Endothelial cell of umbilical vein (primary cell): ENCODE data around the gene PGBD5. TPM values are rescaled to one million over a fixed set of nuclear protein-coding genes. Genes with fewer than 3 reads are reported as not detected.

ENCODE experiments used
- BruUV-seq: library from RNA; stranded (reverse); fragments of 400-500 nt; replicated peaks from 2 replicates; lab custom pipeline; 2021; lab: Mats Ljungman, UMichigan
- CTCF ChIA-PET: fragments of 300-600, 350-600 bp; sonication (Branson Sonifier 250); formaldehyde crosslinking; loops from one replicate; lab custom pipeline; 2021; ENCODE audit warnings: antibody characterized with exemption, inconsistent platforms; lab: Charles Lee
- POLR2A ChIA-PET: fragments of 300-600, 350-600 bp; sonication (Branson Sonifier 250); formaldehyde crosslinking; loops from one replicate; lab custom pipeline; 2021; ENCODE audit warnings: antibody characterized with exemption, inconsistent platforms; lab: Charles Lee
- DNase-seq: peaks from one replicate; pipeline ENCODE4 v3.0.0-alpha.2; 2011; ENCODE audit warnings: low read depth, low spot score
- FAIRE-seq: peaks from 2 replicates; lab custom pipeline; 2011; peaks lifted over from hg19 to GRCh38; lab: Jason Lieb, UNC
- H2AFZ ChIP-seq: 2 replicates; pipeline ENCODE4 v1.6.0; 2012; ENCODE audit warnings: low read depth, low read length, control low read depth, inconsistent platforms
- H3K27ac ChIP-seq: 2 replicates; pipeline ENCODE4 v1.5.1; 2011; ENCODE audit warnings: low read depth, mild to moderate bottlenecking, control low read depth, low read length, moderate library complexity; ENCODE audit not compliant: insufficient read depth
- H3K27me3 ChIP-seq, 2 experiments: 2 replicates each; pipeline versions ENCODE4 v1.6.0 to v1.6.1; 2011; ENCODE audit warnings: low read length in 2 of 2, mixed read lengths in 1 of 2; ENCODE audit not compliant: control insufficient read depth in 2 of 2, insufficient read depth in 2 of 2
- H3K36me3 ChIP-seq, 2 experiments: 2 replicates in 1 of 2; 3 replicates in 1 of 2; pipeline ENCODE4 v1.5.1; 2011; ENCODE audit warnings: low read length in 2 of 2, mild to moderate bottlenecking in 1 of 2, moderate library complexity in 1 of 2; ENCODE audit not compliant: control insufficient read depth in 2 of 2, insufficient read depth in 2 of 2; ENCODE audit errors: extremely low read depth in 1 of 2
- H3K4me1 ChIP-seq: 3 replicates; pipeline ENCODE4 v1.5.1; 2011; ENCODE audit warnings: mild to moderate bottlenecking, low read length; ENCODE audit not compliant: control insufficient read depth, insufficient read depth; ENCODE audit errors: extremely low read depth
- H3K4me2 ChIP-seq: 2 replicates; pipeline ENCODE4 v1.6.1; 2011; ENCODE audit warnings: low read length, control low read depth, mixed read lengths; ENCODE audit not compliant: insufficient read depth
- H3K4me3 ChIP-seq, 3 experiments: fragments of 200-600 bp in 1 of 3; sonication (generic), shearing (Covaris generic) in 1 of 3; replicated peaks in 1 of 3; 2 replicates each; pipeline ENCODE4 v1.5.1; 2011 to 2016; ENCODE audit warnings: control low read depth in 3 of 3, low read length in 3 of 3, mild to moderate bottlenecking in 2 of 3, inconsistent platforms in 1 of 3, low read depth in 1 of 3, moderate library complexity in 1 of 3; ENCODE audit not compliant: insufficient read depth in 1 of 3
- H3K79me2 ChIP-seq: 2 replicates; pipeline ENCODE4 v1.6.0; 2012; ENCODE audit warnings: low read length, inconsistent platforms; ENCODE audit not compliant: control insufficient read depth, insufficient read depth
- H3K9ac ChIP-seq: replicated peaks from 2 replicates; pipeline ENCODE3; 2011; ENCODE audit warnings: low read length, control low read depth; ENCODE audit not compliant: insufficient read depth; ENCODE audit errors: extremely low read depth
- H3K9me1 ChIP-seq: replicated peaks from 3 replicates; pipeline ENCODE4 v1.6.0; 2011; ENCODE audit warnings: mild to moderate bottlenecking, low read length; ENCODE audit not compliant: control insufficient read depth, insufficient read depth; ENCODE audit errors: extremely low read depth
- H3K9me3 ChIP-seq: replicated peaks from 2 replicates; pipeline ENCODE4 v1.5.1; 2012; ENCODE audit warnings: low read length, inconsistent platforms; ENCODE audit not compliant: control insufficient read depth, insufficient read depth
- H4K20me1 ChIP-seq: replicated peaks from 2 replicates; pipeline ENCODE3; 2011; ENCODE audit warnings: mild to moderate bottlenecking, low read length; ENCODE audit not compliant: control insufficient read depth, insufficient read depth; ENCODE audit errors: extremely low read depth
- EZH2 ChIP-seq: IDR thresholded peaks from 2 replicates; pipeline ENCODE4 v1.6.1; 2012; ENCODE audit warnings: borderline replicate concordance, low read depth, mild to moderate bottlenecking, moderate library complexity, low read length, inconsistent platforms; ENCODE audit not compliant: severe bottlenecking
- FOS ChIP-seq: IDR thresholded peaks from 2 replicates; pipeline ENCODE4 v1.6.1; 2011; ENCODE audit warnings: mild to moderate bottlenecking, low read length, moderate library complexity, borderline replicate concordance; ENCODE audit not compliant: insufficient read depth
- GATA2 ChIP-seq: IDR thresholded peaks from 2 replicates; pipeline ENCODE4 v1.7.0; 2011; ENCODE audit warnings: low read depth, mild to moderate bottlenecking, moderate library complexity, mixed read lengths, low read length; ENCODE audit not compliant: insufficient read length, insufficient read depth
- JUN ChIP-seq: IDR thresholded peaks from 2 replicates; pipeline ENCODE4 v1.6.1; 2011; ENCODE audit warnings: borderline replicate concordance, low read depth; ENCODE audit not compliant: insufficient read length, insufficient read depth
- MYC ChIP-seq: IDR thresholded peaks from one replicate; pipeline ENCODE4 v1.6.1; 2011; ENCODE audit warnings: mild to moderate bottlenecking, low read depth, low read length
- POLR2A ChIP-seq: IDR thresholded peaks from 2 replicates; pipeline ENCODE4 v1.6.1; 2012; ENCODE audit warnings: low read depth, mild to moderate bottlenecking, control low read depth, low read length
- POLR2AphosphoS5 ChIP-seq: IDR thresholded peaks from 2 replicates; pipeline ENCODE4 v1.6.1; 2012; ENCODE audit warnings: low read depth, mild to moderate bottlenecking, control low read depth, low read length, moderate library complexity; ENCODE audit not compliant: insufficient read depth
- dilution Hi-C: fragments of 300-500 bp; cut with MboI; formaldehyde crosslinking; loops from one replicate; pipeline ENCODE4 v1.15.0; 2019; ENCODE audit warnings: low sequenced_read_pairs; ENCODE audit not compliant: extremely low pct_ligation_motif_present
- intact Hi-C: fragments of 100-400 bp; cut with micrococcal nuclease; formaldehyde crosslinking; loops from one replicate; pipeline ENCODE4 v1.10.0; 2022
- polyA plus RNA-seq, 4 experiments: library from polyadenylated mRNA; depleted of rRNA in 3 of 4; stranded (reverse) in 3 of 4; unstranded in 1 of 4; fragments of >200 nt; gene quantifications; 2 replicates each; pipeline versions ENCODE4 v1.2.1 to v1.2.3, GENCODE V29; 2011 to 2012; ENCODE audit warnings: missing spikeins in 1 of 4
- total RNA-seq: library from RNA; stranded (reverse); gene quantifications from 2 replicates; pipeline ENCODE4 v1.2.3, GENCODE V29; 2021
- TF ChIP-seq, protein P1 (sequence below), 2 donors: IDR thresholded peaks; 1 replicate in 1 of 2; 2 replicates in 1 of 2; pipeline ENCODE4 v1.5.1; 2011; ENCODE audit warnings: low read length in 2 of 2, mild to moderate bottlenecking in 2 of 2, moderate library complexity in 2 of 2, control low read depth in 1 of 2, inconsistent platforms in 1 of 2, low read depth in 1 of 2; ENCODE audit not compliant: insufficient read depth in 1 of 2; ENCODE audit errors: extremely low read depth in 1 of 2
- TF ChIP-seq, protein P2 (sequence below): IDR thresholded peaks from 2 replicates; pipeline ENCODE4 v1.6.1; 2011; ENCODE audit not compliant: insufficient read depth, insufficient read length

Gene PGBD5
- total and polyA plus RNA-seq, 2 donors (not counting 3 experiments of a cell fraction or from before 2014, with no cell fraction given): 0.03 TPM; not detected in 1

DNA sequence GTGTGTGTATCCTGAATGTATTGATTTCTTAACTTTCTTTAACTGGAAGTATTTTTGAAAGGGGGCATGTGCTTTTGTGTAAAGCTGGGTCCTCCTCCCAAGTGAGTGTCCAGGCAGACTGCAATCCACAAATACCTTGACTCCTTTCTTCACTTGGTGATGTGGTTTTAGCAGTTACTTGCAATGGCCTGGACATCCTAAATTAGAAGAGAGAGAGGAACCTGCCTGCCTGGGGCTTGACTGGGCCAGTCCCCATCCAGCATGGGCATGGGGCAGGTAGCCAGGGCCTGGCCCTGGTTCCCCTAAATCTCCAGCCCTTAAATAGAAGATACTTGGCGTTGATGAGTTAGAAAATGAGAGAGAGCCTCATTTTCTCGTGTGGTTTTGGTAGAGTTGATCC, 159.7 kb downstream of the PGBD5 start:
- intact Hi-C loops: no loop called here
- TF ChIP-seq POLR2A (no peak), FOS (no peak), POLR2AphosphoS5 (no peak), EZH2 (no peak), MYC (no peak), GATA2 (no peak), JUN (no peak)
- TF ChIP-seq, protein P1, sequence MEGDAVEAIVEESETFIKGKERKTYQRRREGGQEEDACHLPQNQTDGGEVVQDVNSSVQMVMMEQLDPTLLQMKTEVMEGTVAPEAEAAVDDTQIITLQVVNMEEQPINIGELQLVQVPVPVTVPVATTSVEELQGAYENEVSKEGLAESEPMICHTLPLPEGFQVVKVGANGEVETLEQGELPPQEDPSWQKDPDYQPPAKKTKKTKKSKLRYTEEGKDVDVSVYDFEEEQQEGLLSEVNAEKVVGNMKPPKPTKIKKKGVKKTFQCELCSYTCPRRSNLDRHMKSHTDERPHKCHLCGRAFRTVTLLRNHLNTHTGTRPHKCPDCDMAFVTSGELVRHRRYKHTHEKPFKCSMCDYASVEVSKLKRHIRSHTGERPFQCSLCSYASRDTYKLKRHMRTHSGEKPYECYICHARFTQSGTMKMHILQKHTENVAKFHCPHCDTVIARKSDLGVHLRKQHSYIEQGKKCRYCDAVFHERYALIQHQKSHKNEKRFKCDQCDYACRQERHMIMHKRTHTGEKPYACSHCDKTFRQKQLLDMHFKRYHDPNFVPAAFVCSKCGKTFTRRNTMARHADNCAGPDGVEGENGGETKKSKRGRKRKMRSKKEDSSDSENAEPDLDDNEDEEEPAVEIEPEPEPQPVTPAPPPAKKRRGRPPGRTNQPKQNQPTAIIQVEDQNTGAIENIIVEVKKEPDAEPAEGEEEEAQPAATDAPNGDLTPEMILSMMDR (IDR thresholded peaks at IDR 0.05; ENCODE audit: extremely low read depth in 1 of 2, insufficient read depth in 1 of 2, low read depth in 1 of 2, low read length in 2 of 2): no peak
- TF ChIP-seq, protein P2, sequence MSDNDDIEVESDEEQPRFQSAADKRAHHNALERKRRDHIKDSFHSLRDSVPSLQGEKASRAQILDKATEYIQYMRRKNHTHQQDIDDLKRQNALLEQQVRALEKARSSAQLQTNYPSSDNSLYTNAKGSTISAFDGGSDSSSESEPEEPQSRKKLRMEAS: no peak

More for the DNA sequence above, 159.7 kb downstream of the PGBD5 start:
- Histone ChIP-seq H3K36me3 (peaks cover 2 to 22% of the 10 kb centered on the region in 2 experiments), H4K20me1 (no peaks in the 10 kb centered on the region), H2AFZ (no peak overlapping the region), H3K27ac (no peak overlapping the region), H3K4me3 (no peak overlapping the region), H3K9me3 (no peaks in the 10 kb centered on the region), H3K4me2 (no peak overlapping the region), H3K79me2 (no peaks in the 10 kb centered on the region), H3K4me1 (peaks cover 15% of the 10 kb centered on the region), H3K9me1 (no peaks in the 10 kb centered on the region), H3K27me3 (no peaks in the 10 kb centered on the region), H3K9ac (no peak overlapping the region)
- FAIRE-seq: no peak
- DNase-seq: no peak
- dilution Hi-C loops: no loop called here
- POLR2A ChIA-PET: no interaction called here
- CTCF ChIA-PET: interaction anchor here (0.7 to 2.0 kb wide), 3 partner anchors 8 to 605 kb away, joined by 3 to 5 read pairs (median 3); no protein-coding TSS in a partner anchor
- BruUV-seq: no TSS peak
